Measurements from ENCODE around the gene BCORL1. TPM values are rescaled to one million over a fixed set of nuclear protein-coding genes. Genes with fewer than 3 reads are reported as not detected.
A peak's percentile ranks its signal among the peaks of the same experiment; 100 is the strongest.

Gene BCORL1
- total RNA-seq, 1 experiment from 2014 or later: 30.8 TPM

DNA sequence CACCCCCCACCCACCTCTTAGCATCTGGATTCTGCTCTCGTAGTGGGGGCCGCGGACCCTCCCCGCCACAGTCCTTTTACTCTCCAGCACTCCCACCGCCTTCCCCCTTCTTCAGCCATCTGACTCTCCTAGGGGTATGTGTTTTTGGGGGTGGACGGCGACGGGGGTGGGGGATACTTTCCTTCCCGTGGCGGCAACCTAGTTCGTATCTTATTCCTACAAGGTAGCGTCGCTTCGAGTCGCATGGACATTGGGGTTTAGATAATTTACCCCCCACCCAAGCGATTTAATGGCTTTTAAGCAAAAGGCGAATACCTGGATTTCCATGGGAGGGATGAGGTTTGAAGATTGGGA lies 1.3 kb upstream of the BCORL1 start (continued):
- TF ChIP-seq, protein P1, sequence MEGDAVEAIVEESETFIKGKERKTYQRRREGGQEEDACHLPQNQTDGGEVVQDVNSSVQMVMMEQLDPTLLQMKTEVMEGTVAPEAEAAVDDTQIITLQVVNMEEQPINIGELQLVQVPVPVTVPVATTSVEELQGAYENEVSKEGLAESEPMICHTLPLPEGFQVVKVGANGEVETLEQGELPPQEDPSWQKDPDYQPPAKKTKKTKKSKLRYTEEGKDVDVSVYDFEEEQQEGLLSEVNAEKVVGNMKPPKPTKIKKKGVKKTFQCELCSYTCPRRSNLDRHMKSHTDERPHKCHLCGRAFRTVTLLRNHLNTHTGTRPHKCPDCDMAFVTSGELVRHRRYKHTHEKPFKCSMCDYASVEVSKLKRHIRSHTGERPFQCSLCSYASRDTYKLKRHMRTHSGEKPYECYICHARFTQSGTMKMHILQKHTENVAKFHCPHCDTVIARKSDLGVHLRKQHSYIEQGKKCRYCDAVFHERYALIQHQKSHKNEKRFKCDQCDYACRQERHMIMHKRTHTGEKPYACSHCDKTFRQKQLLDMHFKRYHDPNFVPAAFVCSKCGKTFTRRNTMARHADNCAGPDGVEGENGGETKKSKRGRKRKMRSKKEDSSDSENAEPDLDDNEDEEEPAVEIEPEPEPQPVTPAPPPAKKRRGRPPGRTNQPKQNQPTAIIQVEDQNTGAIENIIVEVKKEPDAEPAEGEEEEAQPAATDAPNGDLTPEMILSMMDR (IDR thresholded peaks at IDR 0.05 in 2 of 3, conservative IDR thresholded peaks at IDR 0.05 in 1 of 3; ENCODE audit: borderline replicate concordance in 1 of 3, insufficient read depth in 1 of 3, low read depth in 2 of 3, low read length in 2 of 3): no peak
- TF ChIP-seq EZH2phosphoT487 (IDR thresholded peaks at IDR 0.05; ENCODE audit: borderline replicate concordance): no peak
- TF ChIP-seq FOSL1 (IDR thresholded peaks at IDR 0.05; ENCODE audit: low read depth): no peak
- TF ChIP-seq POLR2A (IDR thresholded peaks at IDR 0.05; ENCODE audit: borderline replicate concordance, extremely low read depth, insufficient read depth, insufficient read length): no peak
- TF ChIP-seq EGR1 (IDR thresholded peaks at IDR 0.05; ENCODE audit: low read depth): no peak

DNA sequence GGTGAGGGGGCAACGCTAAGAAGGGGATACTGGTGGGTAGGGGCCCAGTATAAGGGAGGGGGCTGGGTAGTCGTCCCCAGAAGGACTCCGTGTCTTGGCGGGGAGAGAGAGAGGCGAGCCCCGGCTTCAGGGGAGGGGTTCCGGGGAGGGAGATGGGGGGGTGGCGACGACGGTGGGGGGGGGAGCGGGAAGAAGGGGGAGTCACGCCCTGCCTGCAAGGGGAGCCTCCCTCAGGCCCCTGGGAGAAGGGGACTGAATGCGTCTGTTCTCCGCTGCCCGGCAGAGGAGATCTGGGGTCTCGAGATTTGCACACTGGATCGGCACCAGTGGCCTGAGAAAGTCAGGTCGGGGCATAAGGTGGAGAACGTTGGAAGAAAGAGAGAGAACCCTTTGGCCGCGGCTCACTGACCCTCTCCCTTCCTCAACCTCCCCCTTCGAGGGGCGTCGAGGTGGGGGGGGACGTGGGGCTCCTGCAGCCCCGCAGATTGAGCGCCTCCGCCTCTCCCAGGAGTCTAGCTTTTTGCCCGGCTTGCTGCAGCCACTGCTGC lies 609 bp upstream of the BCORL1 start:
- peak overlapping the region in 1 of 2 experiments; percentile 41; a peak in 2 of 4 replicates for H3K4me3 ChIP-seq (replicated peaks in 1 of 2; ENCODE audit: low read depth in 1 of 2, low read length in 2 of 2)
- peaks cover 22% of the 10 kb centered on the region for H3K79me2 ChIP-seq (ENCODE audit: insufficient read depth, low read length)
- no peak overlapping the region for H2AFZ ChIP-seq (ENCODE audit: low read depth, low read length, poor library complexity, severe bottlenecking)
- peak overlapping the region; percentile 59 for H3K9ac ChIP-seq (ENCODE audit: low read length)
- ChIA-PET POLR2A (no interaction called here), CTCF (no interaction called here), RAD21 (ENCODE audit: low non-redundant PET in 1 of 2, low total read pairs in 2 of 2, uncharacterized antibody in 2 of 2, unreplicated experiment in 2 of 2) (no interaction called here)
- DNase-seq (ENCODE audit: low read depth, low spot score) (no peak), ATAC-seq (peak; percentile 1; the same call in 1 of the 2 replicates)
- H4K20me1 ChIP-seq (ENCODE audit: insufficient read depth): no peaks in the 10 kb centered on the region
- H3K9me3 ChIP-seq (ENCODE audit: control insufficient read depth in 1 of 2, insufficient read depth in 1 of 2, low read depth in 1 of 2, low read length in 2 of 2): no peaks in the 10 kb centered on the region
- H3K4me2 ChIP-seq (ENCODE audit: low read length): peak overlapping the region; percentile 87
- intact Hi-C loops (cut with micrococcal nuclease): loop anchor here (2.0 kb wide), 1 partner anchor 51 kb away; no protein-coding TSS in a partner anchor
- no peaks in the 10 kb centered on the region for H3K9me2 ChIP-seq (ENCODE audit: insufficient read depth)
- no peak overlapping the region for H3K27ac ChIP-seq (ENCODE audit: low read depth, low read length)
- no TSS peak for BruUV-seq (replicated peaks)
- H3K36me3 ChIP-seq (ENCODE audit: control insufficient read depth in 1 of 2, insufficient read depth in 2 of 2, low read length in 2 of 2): no peaks in the 10 kb centered on the region
- no peaks in the 10 kb centered on the region for H3K27me3 ChIP-seq (ENCODE audit: insufficient read depth, low read length)
- H3K4me1 ChIP-seq (ENCODE audit: control insufficient read depth in 1 of 2, insufficient read depth in 2 of 2, low read length in 2 of 2): peaks cover 0 to 7% of the 10 kb centered on the region in 2 experiments; a peak in 1 of 4 replicates
- no peak for TF ChIP-seq JUND (IDR thresholded peaks at IDR 0.05)
- no peak for TF ChIP-seq CEBPB (IDR thresholded peaks at IDR 0.05; ENCODE audit: low read depth)
- TF ChIP-seq FOSL1 (IDR thresholded peaks at IDR 0.05; ENCODE audit: low read depth): no peak
- TF ChIP-seq SRF (IDR thresholded peaks at IDR 0.05; ENCODE audit: low read depth): no peak
- no peak for TF ChIP-seq ELF1 (IDR thresholded peaks at IDR 0.05; ENCODE audit: borderline replicate concordance, low read depth)
- TF ChIP-seq RAD21 (IDR thresholded peaks at IDR 0.05; ENCODE audit: low read depth): no peak
- no peak for TF ChIP-seq POLR2AphosphoS5 (IDR thresholded peaks at IDR 0.05; ENCODE audit: low read depth, low read length)
- no peak for TF ChIP-seq ZNF274 (IDR thresholded peaks at IDR 0.05; ENCODE audit: low read depth, low read length)
- TF ChIP-seq, protein P2, sequence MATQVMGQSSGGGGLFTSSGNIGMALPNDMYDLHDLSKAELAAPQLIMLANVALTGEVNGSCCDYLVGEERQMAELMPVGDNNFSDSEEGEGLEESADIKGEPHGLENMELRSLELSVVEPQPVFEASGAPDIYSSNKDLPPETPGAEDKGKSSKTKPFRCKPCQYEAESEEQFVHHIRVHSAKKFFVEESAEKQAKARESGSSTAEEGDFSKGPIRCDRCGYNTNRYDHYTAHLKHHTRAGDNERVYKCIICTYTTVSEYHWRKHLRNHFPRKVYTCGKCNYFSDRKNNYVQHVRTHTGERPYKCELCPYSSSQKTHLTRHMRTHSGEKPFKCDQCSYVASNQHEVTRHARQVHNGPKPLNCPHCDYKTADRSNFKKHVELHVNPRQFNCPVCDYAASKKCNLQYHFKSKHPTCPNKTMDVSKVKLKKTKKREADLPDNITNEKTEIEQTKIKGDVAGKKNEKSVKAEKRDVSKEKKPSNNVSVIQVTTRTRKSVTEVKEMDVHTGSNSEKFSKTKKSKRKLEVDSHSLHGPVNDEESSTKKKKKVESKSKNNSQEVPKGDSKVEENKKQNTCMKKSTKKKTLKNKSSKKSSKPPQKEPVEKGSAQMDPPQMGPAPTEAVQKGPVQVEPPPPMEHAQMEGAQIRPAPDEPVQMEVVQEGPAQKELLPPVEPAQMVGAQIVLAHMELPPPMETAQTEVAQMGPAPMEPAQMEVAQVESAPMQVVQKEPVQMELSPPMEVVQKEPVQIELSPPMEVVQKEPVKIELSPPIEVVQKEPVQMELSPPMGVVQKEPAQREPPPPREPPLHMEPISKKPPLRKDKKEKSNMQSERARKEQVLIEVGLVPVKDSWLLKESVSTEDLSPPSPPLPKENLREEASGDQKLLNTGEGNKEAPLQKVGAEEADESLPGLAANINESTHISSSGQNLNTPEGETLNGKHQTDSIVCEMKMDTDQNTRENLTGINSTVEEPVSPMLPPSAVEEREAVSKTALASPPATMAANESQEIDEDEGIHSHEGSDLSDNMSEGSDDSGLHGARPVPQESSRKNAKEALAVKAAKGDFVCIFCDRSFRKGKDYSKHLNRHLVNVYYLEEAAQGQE (IDR thresholded peaks at IDR 0.05; ENCODE audit: low read depth): no peak
- TF ChIP-seq EZH2 (IDR thresholded peaks at IDR 0.05): no peak
- TF ChIP-seq, protein P3, sequence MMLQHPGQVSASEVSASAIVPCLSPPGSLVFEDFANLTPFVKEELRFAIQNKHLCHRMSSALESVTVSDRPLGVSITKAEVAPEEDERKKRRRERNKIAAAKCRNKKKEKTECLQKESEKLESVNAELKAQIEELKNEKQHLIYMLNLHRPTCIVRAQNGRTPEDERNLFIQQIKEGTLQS (IDR thresholded peaks at IDR 0.05): no peak
- TF ChIP-seq SIN3A (IDR thresholded peaks at IDR 0.05; ENCODE audit: low read depth): no peak
- no peak for TF ChIP-seq SP1 (IDR thresholded peaks at IDR 0.05; ENCODE audit: low read depth)
- TF ChIP-seq, protein P1 (IDR thresholded peaks at IDR 0.05 in 2 of 3, conservative IDR thresholded peaks at IDR 0.05 in 1 of 3; ENCODE audit: borderline replicate concordance in 1 of 3, insufficient read depth in 1 of 3, low read depth in 2 of 3, low read length in 2 of 3): no peak
